Activated CD4-positive, alpha-beta memory T cell treated with anti-CD3 and anti-CD28 coated beads, Interleukin-2, amount 10 ng/mL, durations not matched to agents 7 days and 5 days (primary cell): Measurements from ENCODE around the gene KIRREL1. TPM values are rescaled to one million over a fixed set of nuclear protein-coding genes. Genes with fewer than 3 reads are reported as not detected.

ENCODE experiments used
- CTCF ChIA-PET: fragments of 350-600 bp; sonication (Branson Sonifier 250); formaldehyde crosslinking; loops from one replicate; lab custom pipeline; 2021; ENCODE audit warnings: antibody characterized with exemption, inconsistent platforms; lab: Charles Lee
- POLR2A ChIA-PET: fragments of 350-600 bp; sonication (Branson Sonifier 250); formaldehyde crosslinking; loops from one replicate; lab custom pipeline; 2021; ENCODE audit warnings: antibody characterized with exemption; lab: Charles Lee
- DNase-seq: peaks from one replicate; pipeline ENCODE4 v3.0.0-alpha.2; 2020
- H3K27ac Mint-ChIP-seq: one replicate; pipeline ENCODE4 v1.8.0; 2021; ENCODE audit warnings: mild to moderate bottlenecking, mixed read lengths
- H3K27me3 Mint-ChIP-seq: one replicate; pipeline ENCODE4 v1.8.0; 2021; ENCODE audit warnings: mixed read lengths
- H3K36me3 Mint-ChIP-seq: one replicate; pipeline ENCODE4 v1.8.0; 2021; ENCODE audit warnings: low read depth, mixed read lengths
- H3K4me1 Mint-ChIP-seq: one replicate; pipeline ENCODE4 v1.8.0; 2021; ENCODE audit warnings: mixed read lengths
- H3K4me3 Mint-ChIP-seq: one replicate; pipeline ENCODE4 v1.8.0; 2021; ENCODE audit warnings: mild to moderate bottlenecking, mixed read lengths
- H3K9me3 Mint-ChIP-seq: one replicate; pipeline ENCODE4 v1.8.0; 2021; ENCODE audit warnings: mixed read lengths
- total RNA-seq, 2 experiments: library from RNA; stranded (reverse); gene quantifications; one replicate each; pipeline ENCODE4 v1.2.3, GENCODE V29; 2021

Gene KIRREL1
- total RNA-seq, 2 experiments from 2014 or later = not detected

- no peaks in the 10 kb centered on the region for H3K4me1 Mint-ChIP-seq
- POLR2A ChIA-PET = no interaction called here
- H3K27me3 Mint-ChIP-seq = no peaks in the 10 kb centered on the region
- H3K9me3 Mint-ChIP-seq = no peaks in the 10 kb centered on the region
- CTCF ChIA-PET = interaction anchor here (1.1 kb wide), 1 partner anchor 16 kb away, joined by 3 read pairs; no protein-coding TSS in a partner anchor
- H3K27ac Mint-ChIP-seq = no peak overlapping the region
- H3K36me3 Mint-ChIP-seq = no peaks in the 10 kb centered on the region
- DNase-seq = no peak
- H3K4me3 Mint-ChIP-seq = no peak overlapping the region
Observed at GRCh38 chr1:158080066-158080465, 86.6 kb downstream of the KIRREL1 start.

GRCh38 chr1:158084336-158084735 is 90.9 kb downstream of the KIRREL1 start:
- no peak for DNase-seq
- Mint-ChIP-seq H3K4me3 (no peak overlapping the region), H3K9me3 (no peaks in the 10 kb centered on the region), H3K27me3 (no peaks in the 10 kb centered on the region), H3K27ac (no peak overlapping the region), H3K36me3 (no peaks in the 10 kb centered on the region), H3K4me1 (no peaks in the 10 kb centered on the region)
- POLR2A ChIA-PET = no interaction called here
- CTCF ChIA-PET = interaction anchor here (0.6 to 1.6 kb wide), 2 partner anchors 120 to 443 kb away, joined by 3 read pairs; no protein-coding TSS in a partner anchor

GRCh38 chr1:158084747-158085146 is 91.3 kb downstream of the KIRREL1 start:
- no peaks in the 10 kb centered on the region for H3K4me1 Mint-ChIP-seq
- DNase-seq = no peak
- H3K27ac Mint-ChIP-seq = no peak overlapping the region
- H3K9me3 Mint-ChIP-seq = no peaks in the 10 kb centered on the region
- POLR2A ChIA-PET = no interaction called here
- no peaks in the 10 kb centered on the region for H3K27me3 Mint-ChIP-seq
- CTCF ChIA-PET = no interaction called here
- H3K4me3 Mint-ChIP-seq = no peak overlapping the region
- H3K36me3 Mint-ChIP-seq = no peaks in the 10 kb centered on the region

GRCh38 chr1:158087320-158087927 is 94.0 kb downstream of the KIRREL1 start:
- H3K9me3 Mint-ChIP-seq = no peaks in the 10 kb centered on the region
- H3K27ac Mint-ChIP-seq = no peak overlapping the region
- ChIA-PET CTCF (interaction anchor here (0.6 to 2.6 kb wide), 5 partner anchors 9 to 98 kb away, joined by 3 to 11 read pairs (median 6); no protein-coding TSS in a partner anchor), POLR2A (no interaction called here)
- no peak overlapping the region for H3K4me3 Mint-ChIP-seq
- H3K27me3 Mint-ChIP-seq = no peaks in the 10 kb centered on the region
- H3K4me1 Mint-ChIP-seq = no peaks in the 10 kb centered on the region
- DNase-seq = peak; percentile 25
- no peaks in the 10 kb centered on the region for H3K36me3 Mint-ChIP-seq

- H3K36me3 Mint-ChIP-seq = no peaks in the 10 kb centered on the region
- H3K27ac Mint-ChIP-seq = no peak overlapping the region
- no peak overlapping the region for H3K4me3 Mint-ChIP-seq
- no peaks in the 10 kb centered on the region for H3K27me3 Mint-ChIP-seq
- ChIA-PET CTCF (no interaction called here), POLR2A (no interaction called here)
- DNase-seq = no peak
- no peaks in the 10 kb centered on the region for H3K9me3 Mint-ChIP-seq
- H3K4me1 Mint-ChIP-seq = no peaks in the 10 kb centered on the region
Observed at GRCh38 chr1:158089476-158089875, 96.0 kb downstream of the KIRREL1 start.

- CTCF ChIA-PET = no interaction called here
- no peaks in the 10 kb centered on the region for H3K4me1 Mint-ChIP-seq
- H3K27ac Mint-ChIP-seq = no peak overlapping the region
- no peak for DNase-seq
- no peaks in the 10 kb centered on the region for H3K36me3 Mint-ChIP-seq
- H3K9me3 Mint-ChIP-seq = no peaks in the 10 kb centered on the region
- H3K27me3 Mint-ChIP-seq = no peaks in the 10 kb centered on the region
- no peak overlapping the region for H3K4me3 Mint-ChIP-seq
- POLR2A ChIA-PET = no interaction called here
Observed at GRCh38 chr1:158089925-158090637, 96.6 kb downstream of the KIRREL1 start.

- Mint-ChIP-seq H3K4me3 (no peak overlapping the region), H3K9me3 (no peaks in the 10 kb centered on the region), H3K27me3 (no peaks in the 10 kb centered on the region), H3K4me1 (no peaks in the 10 kb centered on the region), H3K36me3 (no peaks in the 10 kb centered on the region), H3K27ac (no peak overlapping the region)
- POLR2A ChIA-PET = no interaction called here
- DNase-seq = no peak
- CTCF ChIA-PET = interaction anchor here (0.8 kb wide), 1 partner anchor 32 kb away, joined by 4 read pairs; no protein-coding TSS in a partner anchor
Observed at GRCh38 chr1:158093376-158093775, 99.9 kb downstream of the KIRREL1 start.

GRCh38 chr1:158094571-158094970 is 101.1 kb downstream of the KIRREL1 start:
- DNase-seq = no peak
- ChIA-PET POLR2A (no interaction called here), CTCF (interaction anchor here (4.5 kb wide), 1 partner anchor 28 kb away, joined by 87 read pairs; no protein-coding TSS in a partner anchor)
- H3K36me3 Mint-ChIP-seq = no peaks in the 10 kb centered on the region
- H3K4me1 Mint-ChIP-seq = no peaks in the 10 kb centered on the region
- H3K27me3 Mint-ChIP-seq = no peaks in the 10 kb centered on the region
- no peak overlapping the region for H3K27ac Mint-ChIP-seq
- no peaks in the 10 kb centered on the region for H3K9me3 Mint-ChIP-seq
- H3K4me3 Mint-ChIP-seq = no peak overlapping the region

- no peaks in the 10 kb centered on the region for H3K36me3 Mint-ChIP-seq
- peak; percentile 45 for DNase-seq
- ChIA-PET POLR2A (no interaction called here), CTCF (interaction anchor here (0.6 to 4.5 kb wide), 15 partner anchors 9 to 1036 kb away, joined by 3 to 87 read pairs (median 4); no protein-coding TSS in a partner anchor)
- H3K4me3 Mint-ChIP-seq = no peak overlapping the region
- no peaks in the 10 kb centered on the region for H3K9me3 Mint-ChIP-seq
- H3K27ac Mint-ChIP-seq = no peak overlapping the region
- H3K27me3 Mint-ChIP-seq = no peaks in the 10 kb centered on the region
- no peaks in the 10 kb centered on the region for H3K4me1 Mint-ChIP-seq
Observed at GRCh38 chr1:158095737-158096335, 102.4 kb downstream of the KIRREL1 start.

GRCh38 chr1:158098256-158098655 is 104.8 kb downstream of the KIRREL1 start:
- CTCF ChIA-PET = interaction anchor here (4.5 kb wide), 1 partner anchor 25 kb away, joined by 87 read pairs; no protein-coding TSS in a partner anchor
- H3K36me3 Mint-ChIP-seq = no peaks in the 10 kb centered on the region
- POLR2A ChIA-PET = no interaction called here
- no peak overlapping the region for H3K27ac Mint-ChIP-seq
- no peak for DNase-seq
- no peak overlapping the region for H3K4me3 Mint-ChIP-seq
- H3K9me3 Mint-ChIP-seq = no peaks in the 10 kb centered on the region
- H3K27me3 Mint-ChIP-seq = peaks cover 4% of the 10 kb centered on the region
- peaks cover 7% of the 10 kb centered on the region for H3K4me1 Mint-ChIP-seq

- no peak for DNase-seq
- H3K9me3 Mint-ChIP-seq = no peaks in the 10 kb centered on the region
- H3K36me3 Mint-ChIP-seq = no peaks in the 10 kb centered on the region
- no peak overlapping the region for H3K27ac Mint-ChIP-seq
- peaks cover 4% of the 10 kb centered on the region for H3K27me3 Mint-ChIP-seq
- H3K4me3 Mint-ChIP-seq = no peak overlapping the region
- ChIA-PET POLR2A (no interaction called here), CTCF (interaction anchor here (1.0 kb wide), 1 partner anchor 1034 kb away, joined by 3 read pairs; no protein-coding TSS in a partner anchor)
- H3K4me1 Mint-ChIP-seq = peaks cover 7% of the 10 kb centered on the region
Observed at GRCh38 chr1:158099185-158099584, 105.7 kb downstream of the KIRREL1 start.

- Mint-ChIP-seq H3K4me3 (no peak overlapping the region), H3K36me3 (no peaks in the 10 kb centered on the region), H3K9me3 (no peaks in the 10 kb centered on the region), H3K27ac (no peak overlapping the region), H3K4me1 (peaks cover 7% of the 10 kb centered on the region), H3K27me3 (peaks cover 12% of the 10 kb centered on the region)
- POLR2A ChIA-PET = no interaction called here
- CTCF ChIA-PET = interaction anchor here (1.8 kb wide), 1 partner anchor 18 kb away, joined by 6 read pairs; no protein-coding TSS in a partner anchor
- DNase-seq = no peak
Observed at GRCh38 chr1:158100498-158100897, 107.1 kb downstream of the KIRREL1 start.

- no peak for DNase-seq
- no peaks in the 10 kb centered on the region for H3K9me3 Mint-ChIP-seq
- H3K27me3 Mint-ChIP-seq = peaks cover 17% of the 10 kb centered on the region
- H3K36me3 Mint-ChIP-seq = no peaks in the 10 kb centered on the region
- CTCF ChIA-PET = interaction anchor here (1.0 to 1.8 kb wide), 3 partner anchors 17 to 105 kb away, joined by 3 to 6 read pairs (median 3); no protein-coding TSS in a partner anchor
- no peak overlapping the region for H3K4me3 Mint-ChIP-seq
- H3K4me1 Mint-ChIP-seq = peaks cover 7% of the 10 kb centered on the region
- POLR2A ChIA-PET = no interaction called here
- H3K27ac Mint-ChIP-seq = no peak overlapping the region
Observed at GRCh38 chr1:158101455-158101854, 108.0 kb downstream of the KIRREL1 start.
